Measurements from ENCODE around the gene TRIM4. TPM values are rescaled to one million over a fixed set of nuclear protein-coding genes. Genes with fewer than 3 reads are reported as not detected.
A peak's percentile ranks its signal among the peaks of the same experiment; 100 is the strongest.

TRIM4 gene
- polyA plus RNA-seq, 1 donor: 33.2 TPM

DNA sequence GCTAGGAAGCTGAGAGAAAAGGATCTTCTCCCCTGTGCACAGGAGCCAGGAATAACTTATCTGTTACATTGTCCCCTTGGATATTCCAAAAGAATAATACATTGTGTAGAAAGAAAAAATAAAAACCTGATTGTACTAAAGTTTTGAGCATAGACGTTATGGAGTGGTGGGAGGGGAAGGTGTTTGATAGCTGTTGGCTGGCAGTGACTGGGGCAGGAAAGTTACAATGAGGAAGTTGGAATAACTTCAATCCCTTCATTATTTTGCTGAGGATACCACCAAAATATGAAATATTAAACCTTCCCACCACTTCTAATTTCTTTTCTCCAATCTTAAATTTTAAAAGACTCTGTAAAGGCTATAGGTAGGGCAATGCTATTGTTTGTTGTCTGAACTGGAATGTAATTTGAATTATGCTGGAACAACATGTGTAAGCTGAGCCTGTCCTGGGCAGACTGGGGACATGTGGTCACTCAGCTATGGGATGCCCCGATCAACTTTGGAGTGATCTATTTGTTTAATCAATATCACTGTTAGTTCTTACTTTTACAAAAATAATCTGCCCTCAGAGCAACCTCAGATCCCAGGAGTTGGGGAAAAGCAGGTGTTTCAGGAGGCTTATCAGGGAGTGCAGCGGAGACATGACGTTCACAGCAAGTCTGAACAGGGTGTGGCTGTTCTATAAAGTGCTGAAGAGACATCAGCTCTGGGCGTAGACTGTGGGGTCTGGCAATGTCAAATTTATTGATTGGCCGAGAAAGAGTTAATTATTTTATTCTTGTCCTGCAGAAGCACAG lies 70.7 kb downstream of the TRIM4 start:
- Histone ChIP-seq H3K27me3 (ENCODE audit: control insufficient read depth, insufficient read depth, low read length) (no peaks in the 10 kb centered on the region), H3K27ac (ENCODE audit: low read length) (no peak overlapping the region), H3K36me3 (ENCODE audit: control insufficient read depth, insufficient read depth, low read length) (no peaks in the 10 kb centered on the region), H3K9me3 (ENCODE audit: control insufficient read depth, low read depth, low read length) (no peaks in the 10 kb centered on the region), H3K4me1 (ENCODE audit: control insufficient read depth, insufficient read depth, low read length) (no peaks in the 10 kb centered on the region), H3K4me3 (ENCODE audit: low read length) (no peak overlapping the region)
- peak in 1 of 2 donors; percentile 64 for DNase-seq
- 14% methylated on average over 1 of the region's 6 CpGs for WGBS (ENCODE audit: insufficient coverage, low lambda C conversion rate)

DNA sequence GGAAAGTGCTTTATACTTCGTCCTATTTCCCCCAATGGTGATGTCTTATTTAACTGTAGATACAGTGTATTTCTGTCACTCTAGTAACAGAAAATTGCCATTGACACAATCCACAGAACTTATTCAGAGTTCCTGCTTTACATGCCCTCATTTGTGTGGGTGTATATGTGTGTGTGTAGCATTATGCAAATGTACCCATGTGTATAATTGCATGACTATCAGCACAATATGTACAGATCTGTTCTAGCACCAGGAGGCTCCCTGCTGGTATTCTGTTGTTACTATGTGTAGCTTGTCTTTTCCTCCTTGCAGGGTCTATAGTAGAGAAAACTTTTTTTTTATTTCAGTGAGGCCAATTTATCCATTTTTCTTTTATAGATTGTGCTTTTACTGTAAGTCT lies 75.0 kb downstream of the TRIM4 start:
- Histone ChIP-seq H3K27me3 (ENCODE audit: control insufficient read depth, insufficient read depth, low read length) (no peaks in the 10 kb centered on the region), H3K4me1 (ENCODE audit: control insufficient read depth, insufficient read depth, low read length) (peaks cover 6% of the 10 kb centered on the region), H3K4me3 (ENCODE audit: low read length) (no peak overlapping the region), H3K27ac (ENCODE audit: low read length) (no peak overlapping the region), H3K36me3 (ENCODE audit: control insufficient read depth, insufficient read depth, low read length) (no peaks in the 10 kb centered on the region), H3K9me3 (ENCODE audit: control insufficient read depth, low read depth, low read length) (no peaks in the 10 kb centered on the region)
- DNase-seq: no peak
- WGBS (ENCODE audit: insufficient coverage, low lambda C conversion rate): no CpG with 5 or more reads among the region's 1 CpG

DNA sequence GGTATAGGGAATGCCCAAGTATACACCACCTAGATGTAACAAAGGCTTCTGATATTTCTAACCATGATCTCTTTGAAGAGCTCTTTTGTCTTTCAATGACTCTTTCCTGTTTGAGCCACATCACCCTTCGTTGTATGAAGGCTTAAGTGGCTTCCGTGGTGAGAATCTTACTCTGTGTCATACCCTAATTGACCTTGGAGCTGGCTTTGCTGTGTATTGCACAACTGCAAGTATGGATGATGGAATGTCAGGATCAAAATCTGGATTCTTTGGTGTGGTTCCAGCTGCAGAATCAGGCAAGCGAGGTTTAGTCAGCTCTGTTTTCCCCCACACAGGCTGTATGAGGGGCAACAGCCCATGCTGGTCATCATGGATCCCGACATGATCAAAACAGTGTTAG lies 75.5 kb downstream of the TRIM4 start:
- Histone ChIP-seq H3K9me3 (ENCODE audit: control insufficient read depth, low read depth, low read length) (no peaks in the 10 kb centered on the region), H3K4me3 (ENCODE audit: low read length) (no peak overlapping the region), H3K27ac (ENCODE audit: low read length) (no peak overlapping the region), H3K4me1 (ENCODE audit: control insufficient read depth, insufficient read depth, low read length) (peaks cover 11% of the 10 kb centered on the region), H3K36me3 (ENCODE audit: control insufficient read depth, insufficient read depth, low read length) (no peaks in the 10 kb centered on the region), H3K27me3 (ENCODE audit: control insufficient read depth, insufficient read depth, low read length) (no peaks in the 10 kb centered on the region)
- no peak for DNase-seq
- 20% methylated on average over 1 of the region's 4 CpGs for WGBS (ENCODE audit: insufficient coverage, low lambda C conversion rate)

- WGBS (ENCODE audit: insufficient coverage, low lambda C conversion rate): 93% methylated on average over 2 of the region's 2 CpGs
- Histone ChIP-seq H3K9me3 (ENCODE audit: control insufficient read depth, low read depth, low read length) (no peaks in the 10 kb centered on the region), H3K4me1 (ENCODE audit: control insufficient read depth, insufficient read depth, low read length) (peaks cover 14% of the 10 kb centered on the region), H3K36me3 (ENCODE audit: control insufficient read depth, insufficient read depth, low read length) (no peaks in the 10 kb centered on the region), H3K27ac (ENCODE audit: low read length) (no peak overlapping the region), H3K27me3 (ENCODE audit: control insufficient read depth, insufficient read depth, low read length) (no peaks in the 10 kb centered on the region), H3K4me3 (ENCODE audit: low read length) (no peak overlapping the region)
- no peak for DNase-seq
These were observed 76.4 kb downstream of the TRIM4 start for GRCh38 chr7:99842926-99843325.

Other genes starting within 250 kb of the TRIM4 start
- gene CYP3A5, start 239.5 kb downstream of the TRIM4 start, polyA plus RNA-seq: 139 TPM
- 1.8 TPM for gene CYP3A7, start 184.3 kb downstream of the TRIM4 start, polyA plus RNA-seq
- gene CYP3A4, start 135.3 kb downstream of the TRIM4 start, polyA plus RNA-seq: 14.3 TPM
- 0.16 TPM for gene CYP3A43, start 91.5 kb downstream of the TRIM4 start, polyA plus RNA-seq
- gene OR2AE1, start 42.5 kb downstream of the TRIM4 start, polyA plus RNA-seq: 0.13 TPM
- 0.54 TPM for gene GJC3, start 10.1 kb upstream of the TRIM4 start, polyA plus RNA-seq
- gene AZGP1, start 56.5 kb upstream of the TRIM4 start, polyA plus RNA-seq: 13.9 TPM
- 45.6 TPM for gene ZKSCAN1, start 96.1 kb upstream of the TRIM4 start, polyA plus RNA-seq
- gene ZSCAN21, start 130.2 kb upstream of the TRIM4 start, polyA plus RNA-seq: 13.6 TPM
- gene ZNF3, start 162.2 kb upstream of the TRIM4 start, polyA plus RNA-seq: 50.4 TPM
- gene COPS6, start 169.4 kb upstream of the TRIM4 start, polyA plus RNA-seq: 94.0 TPM
- 93.8 TPM for gene MCM7, start 181.9 kb upstream of the TRIM4 start, polyA plus RNA-seq
- gene AP4M1, start 182.1 kb upstream of the TRIM4 start, polyA plus RNA-seq: 18.2 TPM
- gene TAF6, start 199.8 kb upstream of the TRIM4 start, polyA plus RNA-seq: 36.1 TPM
- 20.1 TPM for gene CNPY4, start 200.1 kb upstream of the TRIM4 start, polyA plus RNA-seq
- 2.8 TPM for gene MBLAC1, start 207.4 kb upstream of the TRIM4 start, polyA plus RNA-seq
- gene LAMTOR4, start 229.4 kb upstream of the TRIM4 start, polyA plus RNA-seq: 133 TPM
- gene TRAPPC14, start 239.2 kb upstream of the TRIM4 start, polyA plus RNA-seq: 23.8 TPM
- 4.2 TPM for gene GAL3ST4, start 249.1 kb upstream of the TRIM4 start, polyA plus RNA-seq

Data from large intestine (tissue), 3 donors.